ENCODE results near the gene TNFRSF1B.

- TF ChIP-seq CTCF (IDR thresholded peaks at IDR 0.05) (no peak), EP300 (IDR thresholded peaks at IDR 0.05) (no peak)
These were observed 37.2 kb upstream of the TNFRSF1B start for GRCh38 chr1:12129624-12130023.

Data from tibial nerve (tissue), 4 donors.